ENCODE measurements around the gene WDR33.

DNA sequence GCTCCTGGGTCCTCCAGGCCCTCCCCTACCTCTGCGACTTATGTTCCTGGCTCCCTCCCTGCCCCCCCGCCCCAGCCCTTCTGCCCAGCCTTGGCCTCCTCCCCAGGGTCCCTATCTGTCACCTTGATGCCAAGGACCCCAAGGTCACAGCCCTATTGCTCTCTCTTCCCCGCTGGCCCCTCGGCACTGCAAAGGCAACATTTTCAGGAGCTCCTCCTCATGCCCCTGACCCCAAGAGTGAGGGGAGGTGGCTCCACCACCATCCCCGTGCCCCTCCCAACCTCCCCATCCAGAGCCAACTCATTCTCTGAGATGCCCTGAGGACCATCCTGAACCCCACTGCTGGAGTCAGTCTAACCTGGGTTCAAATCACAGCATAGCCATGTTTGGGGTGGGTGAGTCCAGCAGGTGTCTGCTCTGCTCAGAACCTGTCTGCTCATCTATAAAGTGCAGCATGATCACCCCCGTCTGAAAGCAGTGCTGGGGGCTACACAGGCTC, 147.4 kb downstream of the WDR33 start:
- TF ChIP-seq GATA2 (IDR thresholded peaks at IDR 0.05; ENCODE audit: low read depth, low read length): no peak
- TF ChIP-seq GATA3 (IDR thresholded peaks at IDR 0.05; ENCODE audit: low read depth, low read length): no peak

All from SH-SY5Y (cell line).